OCI-LY1 (cell line): Measurements from ENCODE around the gene SLC6A19.

Experiments
- H2AFZ ChIP-seq: fragments of 200-600 bp; sonication (generic), shearing (Covaris generic); 2 replicates; pipeline ENCODE4 v1.6.0; 2014; ENCODE audit warnings: antibody characterized with exemption, mild to moderate bottlenecking, low read length
- H3F3A ChIP-seq: fragments of 200-600 bp; sonication (generic), shearing (Covaris generic); 2 replicates; pipeline ENCODE4 v1.6.0; 2014; ENCODE audit warnings: mild to moderate bottlenecking, antibody characterized with exemption, low read length, moderate library complexity; ENCODE audit not compliant: insufficient read depth
- H3K27ac ChIP-seq: fragments of 200-600 bp; sonication (generic); 2 replicates; pipeline ENCODE4 v1.5.1; 2014; ENCODE audit warnings: low read length, mixed run types, mild to moderate bottlenecking, low read depth; ENCODE audit not compliant: poor library complexity, severe bottlenecking
- H3K27me3 ChIP-seq: fragments of 200-600 bp; sonication (generic); 2 replicates; pipeline ENCODE4 v1.6.0; 2014; ENCODE audit warnings: antibody characterized with exemption, mild to moderate bottlenecking, low read length, moderate library complexity; ENCODE audit not compliant: insufficient read depth
- H3K36me3 ChIP-seq: fragments of 200-600 bp; sonication (generic); 2 replicates; pipeline ENCODE4 v1.6.1; 2014; ENCODE audit warnings: mild to moderate bottlenecking, antibody characterized with exemption, low read length, moderate library complexity, mixed read lengths; ENCODE audit not compliant: insufficient read depth
- H3K4me1 ChIP-seq: fragments of 200-600 bp; sonication (generic); 2 replicates; pipeline ENCODE4 v1.5.1; 2014; ENCODE audit warnings: mild to moderate bottlenecking, low read length, moderate library complexity; ENCODE audit not compliant: insufficient read depth, severe bottlenecking
- H3K4me2 ChIP-seq: fragments of 200-600 bp; sonication (generic), shearing (Covaris generic); 2 replicates; pipeline ENCODE4 v1.6.1; 2014; ENCODE audit warnings: low read length
- H3K4me3 ChIP-seq: fragments of 200-600 bp; sonication (generic); 2 replicates; pipeline ENCODE4 v1.5.1; 2014; ENCODE audit warnings: low read length, low read depth, mild to moderate bottlenecking, mixed read lengths; ENCODE audit not compliant: poor library complexity, severe bottlenecking
- H3K79me2 ChIP-seq: fragments of 200-600 bp; shearing (Covaris generic); 2 replicates; pipeline ENCODE4 v1.6.1; 2016; ENCODE audit warnings: mixed run types, low read length, mixed read lengths; ENCODE audit not compliant: insufficient read depth
- H3K9ac ChIP-seq: fragments of 200-600 bp; sonication (generic), shearing (Covaris generic); 2 replicates; pipeline ENCODE4 v1.6.1; 2014; ENCODE audit warnings: mild to moderate bottlenecking, low read length, mixed read lengths
- H3K9me2 ChIP-seq: fragments of 200-600 bp; sonication (generic), shearing (Covaris generic); 2 replicates; pipeline ENCODE4 v1.6.1; 2014; ENCODE audit warnings: low read depth, mild to moderate bottlenecking, low read length, mixed read lengths
- H3K9me3 ChIP-seq: fragments of 200-600 bp; shearing (Covaris generic); 2 replicates; pipeline ENCODE4 v1.6.1; 2014; ENCODE audit warnings: low read length, mixed read lengths
- H4K20me1 ChIP-seq: fragments of 200-600 bp; sonication (generic), shearing (Covaris generic); 2 replicates; pipeline ENCODE4 v1.6.0; 2016; ENCODE audit warnings: mild to moderate bottlenecking, low read length; ENCODE audit not compliant: insufficient read depth
- CTCF ChIP-seq: fragments of 200-600 bp; sonication (generic), shearing (Covaris generic); IDR thresholded peaks from 2 replicates; pipeline ENCODE4 v1.5.1; 2017; ENCODE audit warnings: mild to moderate bottlenecking, antibody characterized with exemption, low read length, moderate library complexity, mixed read lengths
- EZH2 ChIP-seq: fragments of 200-600 bp; sonication (generic), shearing (Covaris generic); IDR thresholded peaks from 2 replicates; pipeline ENCODE4 v1.8.0; 2017; ENCODE audit warnings: borderline replicate concordance, mixed run types, mild to moderate bottlenecking, antibody characterized with exemption, low read length, moderate library complexity, mixed read lengths

SLC6A19 gene

GRCh38 chr5:1202798-1203185 lies 1.4 kb downstream of the SLC6A19 start:
- H3K9me2 ChIP-seq: no peaks in the 10 kb centered on the region
- TF ChIP-seq CTCF: no peak
- no peak for TF ChIP-seq EZH2

GRCh38 chr5:1203311-1203967 lies 2.0 kb downstream of the SLC6A19 start:
- H3K27me3 ChIP-seq: peaks cover 8% of the 10 kb centered on the region; the same call in 1 of the 2 replicates
- H3K9me2 ChIP-seq: no peaks in the 10 kb centered on the region
- H3K4me3 ChIP-seq: no peak overlapping the region

More at GRCh38 chr5:1202798-1203185, 1.4 kb downstream of the SLC6A19 start:
- no peaks in the 10 kb centered on the region for H4K20me1 ChIP-seq
- H2AFZ ChIP-seq: no peak overlapping the region
- H3K4me2 ChIP-seq: no peak overlapping the region
- peaks cover 8% of the 10 kb centered on the region; the same call in 1 of the 2 replicates for H3K27me3 ChIP-seq
- H3K27ac ChIP-seq: no peak overlapping the region
- H3F3A ChIP-seq: no peaks in the 10 kb centered on the region
- H3K4me1 ChIP-seq: no peaks in the 10 kb centered on the region
- no peak overlapping the region for H3K9ac ChIP-seq
- no peaks in the 10 kb centered on the region for H3K36me3 ChIP-seq
- H3K9me3 ChIP-seq: no peaks in the 10 kb centered on the region
- no peak overlapping the region for H3K4me3 ChIP-seq
- no peaks in the 10 kb centered on the region for H3K79me2 ChIP-seq

GRCh38 chr5:1203968-1204692 lies 2.7 kb downstream of the SLC6A19 start:
- H3K27ac ChIP-seq: no peak overlapping the region
- H3K4me1 ChIP-seq: no peaks in the 10 kb centered on the region
- no peak overlapping the region for H2AFZ ChIP-seq
- no peak overlapping the region for H3K4me2 ChIP-seq
- H3K79me2 ChIP-seq: no peaks in the 10 kb centered on the region
- no peak for TF ChIP-seq CTCF
- no peak for TF ChIP-seq EZH2
- no peaks in the 10 kb centered on the region for H3K9me3 ChIP-seq
- H3F3A ChIP-seq: no peaks in the 10 kb centered on the region
- no peaks in the 10 kb centered on the region for H4K20me1 ChIP-seq
- peaks cover 8% of the 10 kb centered on the region; the same call in 1 of the 2 replicates for H3K27me3 ChIP-seq
- no peak overlapping the region for H3K9ac ChIP-seq
- no peaks in the 10 kb centered on the region for H3K36me3 ChIP-seq
- H3K9me2 ChIP-seq: no peaks in the 10 kb centered on the region
- no peak overlapping the region for H3K4me3 ChIP-seq

More at GRCh38 chr5:1203311-1203967, 2.0 kb downstream of the SLC6A19 start:
- H2AFZ ChIP-seq: no peak overlapping the region
- TF ChIP-seq EZH2: no peak
- TF ChIP-seq CTCF: no peak
- no peak overlapping the region for H3K4me2 ChIP-seq
- H3K27ac ChIP-seq: no peak overlapping the region
- H3F3A ChIP-seq: no peaks in the 10 kb centered on the region
- H3K4me1 ChIP-seq: no peaks in the 10 kb centered on the region
- H3K36me3 ChIP-seq: no peaks in the 10 kb centered on the region
- H3K79me2 ChIP-seq: no peaks in the 10 kb centered on the region
- H3K9ac ChIP-seq: no peak overlapping the region
- no peaks in the 10 kb centered on the region for H3K9me3 ChIP-seq
- H4K20me1 ChIP-seq: no peaks in the 10 kb centered on the region
